MCF 10A (cell line): Measurements from ENCODE around the gene HOMEZ. TPM values are rescaled to one million over a fixed set of nuclear protein-coding genes. Genes with fewer than 3 reads are reported as not detected.
"Not testable (repeated sequence)": the region's sequence is repeated elsewhere in the genome, so short reads cannot be mapped to it uniquely, and the experiment has no call there.

Experiments
- BruUV-seq: library from RNA; stranded (reverse); fragments of 400-500 nt; replicated peaks from 2 replicates; lab custom pipeline; 2021; lab: Mats Ljungman, UMichigan
- CTCF ChIA-PET: fragments of 300-600 bp; sonication (Branson Sonifier 250); formaldehyde crosslinking; extraction: SDS; loops from one replicate; lab custom pipeline; 2021; ENCODE audit warnings: antibody characterized with exemption, inconsistent platforms; lab: Yijun Ruan, JAX
- POLR2A ChIA-PET: fragments of 300-600, 350-650 bp; sonication (Branson Sonifier 250); formaldehyde crosslinking; extraction: SDS; loops from one replicate; lab custom pipeline; 2020; ENCODE audit warnings: antibody characterized with exemption, inconsistent platforms; lab: Yijun Ruan, JAX
- DNase-seq: peaks from one replicate; pipeline ENCODE4 v3.0.0-alpha.2; 2018; ENCODE audit not compliant: unreplicated experiment
- H3K27ac Mint-ChIP-seq: one replicate; pipeline ENCODE4 v1.8.0; 2022; ENCODE audit warnings: mild to moderate bottlenecking, low read depth, mixed read lengths; ENCODE audit not compliant: unreplicated experiment
- H3K27me3 Mint-ChIP-seq: one replicate; pipeline ENCODE4 v1.8.0; 2022; ENCODE audit warnings: mixed read lengths; ENCODE audit not compliant: insufficient read depth, unreplicated experiment
- H3K36me3 Mint-ChIP-seq: one replicate; pipeline ENCODE4 v1.8.0; 2022; ENCODE audit warnings: mild to moderate bottlenecking, moderate library complexity, mixed read lengths; ENCODE audit not compliant: insufficient read depth, unreplicated experiment
- H3K4me1 Mint-ChIP-seq: one replicate; pipeline ENCODE4 v1.8.0; 2022; ENCODE audit warnings: mixed read lengths; ENCODE audit not compliant: insufficient read depth, unreplicated experiment
- H3K4me3 Mint-ChIP-seq: one replicate; pipeline ENCODE4 v1.8.0; 2022; ENCODE audit warnings: mild to moderate bottlenecking, moderate library complexity, mixed read lengths; ENCODE audit not compliant: unreplicated experiment
- H3K9me3 Mint-ChIP-seq: one replicate; pipeline ENCODE4 v1.8.0; 2022; ENCODE audit warnings: mixed read lengths; ENCODE audit not compliant: unreplicated experiment
- CTCF ChIP-seq: fragments of 200-600 bp; IDR thresholded peaks from one replicate; pipeline ENCODE4 v1.8.0; 2022; ENCODE audit warnings: antibody characterized with exemption, mild to moderate bottlenecking; ENCODE audit not compliant: unreplicated experiment
- intact Hi-C: fragments of 100-400 bp; cut with micrococcal nuclease; formaldehyde crosslinking; loops from 2 replicates; pipeline ENCODE4 v1.14.1; 2022
- total RNA-seq: library from RNA; stranded (reverse); gene quantifications from 2 replicates; pipeline ENCODE4 v1.2.3, GENCODE V29; 2022

HOMEZ gene
- total RNA-seq, 1 experiment from 2014 or later, result 9.3 TPM

GRCh38 chr14:23326491-23327332, 40.8 kb upstream of the HOMEZ start:
- no peak for TF ChIP-seq CTCF
- H3K36me3 Mint-ChIP-seq, result peaks cover 67% of the 10 kb centered on the region
- peaks cover 16% of the 10 kb centered on the region for H3K4me1 Mint-ChIP-seq
- CTCF ChIA-PET, result interaction anchor here (0.5 to 4.8 kb wide), 24 partner anchors 9 to 289 kb away, joined by 3 to 62 read pairs (median 5); partner anchors contain the start of genes CMTM5, HOMEZ and IL25
- POLR2A ChIA-PET, result interaction anchor here (0.7 to 2.7 kb wide), 6 partner anchors 9 to 121 kb away, joined by 3 to 12 read pairs (median 4); partner anchors contain the start of genes BCL2L2 and PPP1R3E
- BruUV-seq, result no TSS peak
- intact Hi-C loops, result no loop called here
- H3K27me3 Mint-ChIP-seq, result no peaks in the 10 kb centered on the region
- no peak overlapping the region for H3K4me3 Mint-ChIP-seq
- H3K9me3 Mint-ChIP-seq, result no peaks in the 10 kb centered on the region
- no peak for DNase-seq
- no peak overlapping the region for H3K27ac Mint-ChIP-seq

GRCh38 chr14:23325746-23326145, 39.8 kb upstream of the HOMEZ start:
- H3K27ac Mint-ChIP-seq, H3K4me3 Mint-ChIP-seq, intact Hi-C loops, DNase-seq, H3K9me3 Mint-ChIP-seq, BruUV-seq, H3K27me3 Mint-ChIP-seq: not testable (repeated sequence)
- ChIA-PET POLR2A (interaction anchor here (0.7 to 2.7 kb wide), 3 partner anchors 23 to 120 kb away, joined by 3 to 12 read pairs (median 3); partner anchors contain the start of gene PPP1R3E), CTCF (interaction anchor here (0.6 to 4.8 kb wide), 9 partner anchors 10 to 306 kb away, joined by 3 to 62 read pairs (median 5); partner anchors contain the start of gene HOMEZ)
- Mint-ChIP-seq H3K4me1 (peaks cover 16% of the 10 kb centered on the region), H3K36me3 (peaks cover 75% of the 10 kb centered on the region)

- Mint-ChIP-seq H3K27me3 (no peaks in the 10 kb centered on the region), H3K4me1 (peaks cover 16% of the 10 kb centered on the region), H3K9me3 (no peaks in the 10 kb centered on the region), H3K27ac (no peak overlapping the region), H3K4me3 (no peak overlapping the region), H3K36me3 (peaks cover 78% of the 10 kb centered on the region)
- no peak for DNase-seq
- no peak for TF ChIP-seq CTCF
- intact Hi-C loops, result no loop called here
- no TSS peak for BruUV-seq
- ChIA-PET CTCF (no interaction called here), POLR2A (interaction anchor here (0.6 kb wide), 1 partner anchor 56 kb away, joined by 3 read pairs; no protein-coding TSS in a partner anchor)
These were observed 39.1 kb upstream of the HOMEZ start for GRCh38 chr14:23324993-23325392.

GRCh38 chr14:23324455-23324846, 38.5 kb upstream of the HOMEZ start:
- Mint-ChIP-seq H3K4me3 (no peak overlapping the region), H3K27me3 (no peaks in the 10 kb centered on the region), H3K9me3 (no peaks in the 10 kb centered on the region), H3K36me3 (peaks cover 82% of the 10 kb centered on the region), H3K27ac (no peak overlapping the region), H3K4me1 (peaks cover 16% of the 10 kb centered on the region)
- BruUV-seq, result no TSS peak
- intact Hi-C loops, result no loop called here
- POLR2A ChIA-PET, result interaction anchor here (0.6 kb wide), 1 partner anchor 56 kb away, joined by 3 read pairs; no protein-coding TSS in a partner anchor
- DNase-seq, result no peak
- TF ChIP-seq CTCF, result no peak
- CTCF ChIA-PET, result interaction anchor here (0.6 to 3.6 kb wide), 2 partner anchors 55 to 243 kb away, joined by 3 to 26 read pairs; no protein-coding TSS in a partner anchor
